ENCODE results near the gene SLC6A20. TPM values are rescaled to one million over a fixed set of nuclear protein-coding genes. Genes with fewer than 3 reads are reported as not detected.

SLC6A20 gene
- total and polyA plus RNA-seq, 12 donors = 0.06 to 0.09 TPM; not detected in 10

- intact Hi-C loops (cut with DNase I) = no loop called here
- Histone ChIP-seq H3K27ac (peak overlapping the region in 6 of 10 donors; percentile 0 to 58 (median 46)), H3K27me3 (no peaks in the 10 kb centered on the region), H3K4me1 (peaks cover 0 to 25% (median 3%) of the 10 kb centered on the region in 9 donors), H3K4me3 (no peak overlapping the region), H3K9me3 (no peaks in the 10 kb centered on the region), H3K36me3 (peaks cover 0 to 99% (median 17%) of the 10 kb centered on the region in 9 donors)
- DNase-seq = no peak
- peak in 6 of 8 donors; percentile 33 to 86 (median 66) for ATAC-seq
- 48 to 68% methylated on average over 3 of the region's 3 CpGs for WGBS, 2 donors
- no peak for TF ChIP-seq CTCF (IDR thresholded peaks at IDR 0.05)
These were observed 79.5 kb downstream of the SLC6A20 start for GRCh38 chr3:45716790-45717336.

- no peaks in the 10 kb centered on the region for H3K27me3 ChIP-seq
- intact Hi-C loops (cut with DNase I) = no loop called here
- WGBS, 2 donors = 72 to 80% methylated on average over 2 of the region's 2 CpGs
- peaks cover 0 to 25% (median 3%) of the 10 kb centered on the region in 9 donors for H3K4me1 ChIP-seq
- H3K9me3 ChIP-seq = no peaks in the 10 kb centered on the region
- peaks cover 0 to 100% (median 22%) of the 10 kb centered on the region in 9 donors for H3K36me3 ChIP-seq
- no peak for TF ChIP-seq CTCF (IDR thresholded peaks at IDR 0.05)
- no peak overlapping the region for H3K4me3 ChIP-seq
- ATAC-seq = no peak
- DNase-seq = no peak
- H3K27ac ChIP-seq = peak overlapping the region in 5 of 10 donors; percentile 0 to 58 (median 36)
These were observed 80.4 kb downstream of the SLC6A20 start for GRCh38 chr3:45715945-45716344.

- 82 to 92% methylated on average over 7 of the region's 7 CpGs for WGBS, 2 donors
- no peak for ATAC-seq
- H3K27me3 ChIP-seq = no peaks in the 10 kb centered on the region
- intact Hi-C loops (cut with DNase I) = no loop called here
- no peak overlapping the region for H3K27ac ChIP-seq
- H3K4me1 ChIP-seq = peaks cover 0 to 14% (median 0%) of the 10 kb centered on the region in 9 donors
- no peak for DNase-seq
- no peaks in the 10 kb centered on the region for H3K9me3 ChIP-seq
- H3K36me3 ChIP-seq = peaks cover 0 to 100% (median 32%) of the 10 kb centered on the region in 9 donors
- H3K4me3 ChIP-seq = no peak overlapping the region
- no peak for TF ChIP-seq CTCF (IDR thresholded peaks at IDR 0.05)
These were observed 83.8 kb downstream of the SLC6A20 start for GRCh38 chr3:45712434-45713110.

GRCh38 chr3:45711931-45712330 lies 84.4 kb downstream of the SLC6A20 start:
- no peaks in the 10 kb centered on the region for H3K27me3 ChIP-seq
- H3K4me3 ChIP-seq = no peak overlapping the region
- WGBS, 2 donors = 88 to 89% methylated on average over 4 of the region's 4 CpGs
- intact Hi-C loops (cut with DNase I) = no loop called here
- H3K27ac ChIP-seq = no peak overlapping the region
- DNase-seq = no peak
- no peak for ATAC-seq
- H3K9me3 ChIP-seq = no peaks in the 10 kb centered on the region
- no peak for TF ChIP-seq CTCF (IDR thresholded peaks at IDR 0.05)
- H3K4me1 ChIP-seq = peaks cover 0 to 8% (median 0%) of the 10 kb centered on the region in 9 donors
- peaks cover 0 to 100% (median 35%) of the 10 kb centered on the region in 9 donors for H3K36me3 ChIP-seq
